CD4-positive, alpha-beta T cell (primary cell): Measurements from ENCODE around the gene HK1. TPM values are rescaled to one million over a fixed set of nuclear protein-coding genes. Genes with fewer than 3 reads are reported as not detected.
A peak's percentile ranks its signal among the peaks of the same experiment; 100 is the strongest.

ENCODE experiments used
- ATAC-seq: fragments of 200-7000 bp; cut with Tn5 transposase; one replicate; pipeline ENCODE4 v1.10.0; 2022; ENCODE audit warnings: mild to moderate bottlenecking; ENCODE audit not compliant: poor library complexity
- CTCF ChIA-PET: fragments of 350-600 bp; sonication (Branson Sonifier 250); formaldehyde crosslinking; loops from one replicate; lab custom pipeline; 2021; ENCODE audit warnings: antibody characterized with exemption, inconsistent platforms; lab: Charles Lee
- POLR2A ChIA-PET: fragments of 350-600 bp; sonication (Branson Sonifier 250); formaldehyde crosslinking; loops from one replicate; lab custom pipeline; 2021; ENCODE audit warnings: antibody characterized with exemption, inconsistent platforms; lab: Charles Lee
- DNase-seq, 14 experiments: peaks; one replicate each; pipeline ENCODE4 v3.0.0-alpha.2; 2013 to 2020; ENCODE audit warnings: mixed read lengths in 2 of 14
- H3K27ac ChIP-seq, 2 donors: one replicate each; pipeline versions ENCODE4 v1.5.1 to v1.7.0; 2013; ENCODE audit warnings: low read length in 2 of 2, low read depth in 1 of 2, mild to moderate bottlenecking in 1 of 2
- H3K27me3 ChIP-seq, 2 experiments: 1 replicate in 1 of 2; 2 replicates in 1 of 2; pipeline versions ENCODE4 v1.6.1 to v1.7.0; 2013; ENCODE audit warnings: low read length in 2 of 2, control low read depth in 1 of 2, mild to moderate bottlenecking in 1 of 2, moderate library complexity in 1 of 2; ENCODE audit not compliant: insufficient read depth in 2 of 2, control insufficient read depth in 1 of 2
- H3K36me3 ChIP-seq: one replicate; pipeline ENCODE4 v1.6.1; 2013; ENCODE audit warnings: low read length, control low read depth; ENCODE audit not compliant: insufficient read depth
- H3K4me1 ChIP-seq: one replicate; pipeline ENCODE4 v1.6.1; 2013; ENCODE audit warnings: low read length, control low read depth; ENCODE audit not compliant: insufficient read depth
- H3K4me3 ChIP-seq: one replicate; pipeline ENCODE4 v1.5.1; 2013; ENCODE audit warnings: mild to moderate bottlenecking, low read length, moderate library complexity
- H3K9me3 ChIP-seq, 2 experiments: 1 replicate in 1 of 2; 2 replicates in 1 of 2; pipeline versions ENCODE4 v1.6.1 to v1.7.0; 2013; ENCODE audit warnings: low read length in 2 of 2, mild to moderate bottlenecking in 2 of 2, control low read depth in 1 of 2, moderate library complexity in 1 of 2; ENCODE audit not compliant: control insufficient read depth in 1 of 2, insufficient read depth in 1 of 2
- H3K27ac Mint-ChIP-seq: one replicate; pipeline ENCODE4 v1.8.0; 2020; ENCODE audit warnings: mixed read lengths
- H3K27me3 Mint-ChIP-seq: one replicate; pipeline ENCODE4 v1.8.0; 2021; ENCODE audit warnings: mixed read lengths
- H3K36me3 Mint-ChIP-seq: one replicate; pipeline ENCODE4 v1.8.0; 2021; ENCODE audit warnings: low read depth, mixed read lengths
- H3K4me1 Mint-ChIP-seq: one replicate; pipeline ENCODE4 v1.8.0; 2021; ENCODE audit warnings: low read depth, mixed read lengths
- H3K4me3 Mint-ChIP-seq: one replicate; pipeline ENCODE4 v1.8.0; 2020; ENCODE audit warnings: mild to moderate bottlenecking, mixed read lengths
- H3K9me3 Mint-ChIP-seq: one replicate; pipeline ENCODE4 v1.8.0; 2020; ENCODE audit warnings: mixed read lengths
- CTCF ChIP-seq: fragments of 200-600 bp; IDR thresholded peaks from one replicate; pipeline ENCODE4 v1.8.0; 2022; ENCODE audit warnings: antibody characterized with exemption, mild to moderate bottlenecking
- intact Hi-C, 2 experiments: fragments of 100-400 bp; cut with DNase I in 1 of 2; cut with micrococcal nuclease in 1 of 2; formaldehyde crosslinking; loops; one replicate each; pipeline versions ENCODE4 v1.15.1 to v1.9.0; 2023 to 2025; cut with DNase I, micrococcal nuclease
- total RNA-seq, 174 experiments: library from RNA in 2 of 174; stranded (reverse) in 2 of 174; gene quantifications; one replicate each; pipeline ENCODE4 v1.2.3 and lab custom pipeline; 2021 to 2026

The HK1 gene
- total RNA-seq, 2 experiments from 2014 or later: 45.6 to 48.1 TPM

GRCh38 chr10:69352569-69353264 lies 74.4 kb downstream of the HK1 start:
- POLR2A ChIA-PET: interaction anchor here (1.3 kb wide), 1 partner anchor 13 kb away, joined by 5 read pairs; no protein-coding TSS in a partner anchor
- Histone ChIP-seq H3K27ac (peak overlapping the region in 1 of 2 donors; percentile 22), H3K9me3 (no peaks in the 10 kb centered on the region), H3K36me3 (peaks cover 15% of the 10 kb centered on the region), H3K27me3 (no peaks in the 10 kb centered on the region), H3K4me3 (no peak overlapping the region), H3K4me1 (peaks cover 44% of the 10 kb centered on the region)
- ATAC-seq (no peak), DNase-seq (no peak)
- H3K4me3 Mint-ChIP-seq: no peak overlapping the region
- H3K4me1 Mint-ChIP-seq: peaks cover 64% of the 10 kb centered on the region
- intact Hi-C loops: no loop called here
- no peak for TF ChIP-seq CTCF
- CTCF ChIA-PET: interaction anchor here (1.4 to 1.6 kb wide), 2 partner anchors 8 to 10 kb away, joined by 4 read pairs; no protein-coding TSS in a partner anchor
- H3K36me3 Mint-ChIP-seq: peaks cover 34% of the 10 kb centered on the region
- peak overlapping the region; percentile 94 for H3K27ac Mint-ChIP-seq
- H3K27me3 Mint-ChIP-seq: no peaks in the 10 kb centered on the region
- no peaks in the 10 kb centered on the region for H3K9me3 Mint-ChIP-seq

GRCh38 chr10:69353977-69354635 lies 75.8 kb downstream of the HK1 start:
- intact Hi-C loops: no loop called here
- POLR2A ChIA-PET: interaction anchor here (0.6 to 1.3 kb wide), 3 partner anchors 9 to 66 kb away, joined by 3 to 5 read pairs (median 3); no protein-coding TSS in a partner anchor
- peaks cover 61% of the 10 kb centered on the region for H3K4me1 Mint-ChIP-seq

More at GRCh38 chr10:69353977-69354635, 75.8 kb downstream of the HK1 start:
- CTCF ChIA-PET: interaction anchor here (0.6 to 1.6 kb wide), 3 partner anchors 9 to 814 kb away, joined by 4 read pairs; no protein-coding TSS in a partner anchor
- no peak overlapping the region for H3K4me3 ChIP-seq
- Mint-ChIP-seq H3K4me3 (peak overlapping the region; percentile 36), H3K27ac (peak overlapping the region; percentile 94), H3K36me3 (peaks cover 33% of the 10 kb centered on the region), H3K27me3 (no peaks in the 10 kb centered on the region), H3K9me3 (no peaks in the 10 kb centered on the region)
- H3K9me3 ChIP-seq: no peaks in the 10 kb centered on the region
- no peak for TF ChIP-seq CTCF
- peak in 2 of 14 experiments; percentile 51 to 64 for DNase-seq
- peak; percentile 74 for ATAC-seq
- H3K27ac ChIP-seq: peak overlapping the region in 1 of 2 donors; percentile 22
- H3K4me1 ChIP-seq: peaks cover 44% of the 10 kb centered on the region
- H3K36me3 ChIP-seq: peaks cover 9% of the 10 kb centered on the region
- no peaks in the 10 kb centered on the region for H3K27me3 ChIP-seq
